ENCODE data around the gene ZNF430.
"Not testable (repeated sequence)": the region's sequence is repeated elsewhere in the genome, so short reads cannot be mapped to it uniquely, and the experiment has no call there.

The ZNF430 gene

DNA sequence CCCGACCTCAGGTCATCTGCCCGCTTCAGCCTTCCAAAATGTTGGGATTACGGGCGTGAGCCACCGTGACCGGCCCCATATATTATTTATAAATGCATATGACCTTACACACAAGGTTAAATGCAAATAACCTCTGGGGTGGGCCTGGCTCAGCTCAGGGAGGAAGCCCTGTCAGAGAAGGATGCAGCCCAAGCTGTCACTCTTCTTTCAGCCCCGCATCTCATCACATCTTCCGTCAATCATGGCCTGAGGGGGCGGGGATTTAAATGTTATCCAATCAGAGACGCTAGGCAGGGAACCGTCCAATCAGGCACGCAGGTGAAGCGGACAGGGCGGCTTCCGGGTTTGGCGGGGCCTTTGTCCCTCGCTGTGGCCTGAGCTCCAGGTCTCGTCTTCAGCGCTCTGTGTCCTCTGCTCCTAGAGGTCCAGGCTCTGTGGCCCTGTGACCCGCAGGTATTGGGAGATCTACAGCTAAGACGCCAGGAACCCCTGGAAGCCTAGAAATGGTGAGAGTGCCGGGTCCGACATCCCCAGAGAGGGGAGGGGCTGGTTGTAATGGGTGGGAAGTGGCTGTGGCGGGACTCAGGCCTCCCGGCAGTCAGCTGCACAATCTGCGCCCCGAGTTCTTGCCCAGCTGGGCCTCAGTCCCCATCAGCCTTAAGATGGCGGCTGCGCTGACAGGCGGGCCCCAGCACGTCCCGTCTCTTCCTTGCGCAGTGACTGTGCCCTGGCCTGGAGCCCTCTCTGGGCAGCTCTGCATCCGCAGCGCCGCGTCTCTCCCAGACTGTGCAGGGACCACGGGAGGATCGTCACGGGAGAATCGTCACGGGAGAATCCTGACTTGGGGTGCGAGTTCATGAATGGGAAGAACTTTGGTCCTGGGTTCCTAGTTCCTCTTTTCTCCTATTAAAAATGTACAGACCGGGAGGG is at the start of gene ZNF430:
Gene ZNF430, plus strand, starts transcription at position 360 of the 930 bp plus-strand sequence. Its CDS starts 144 bp downstream, at position 504.
- DNase-seq, result peak; percentile 90 to 91

DNA sequence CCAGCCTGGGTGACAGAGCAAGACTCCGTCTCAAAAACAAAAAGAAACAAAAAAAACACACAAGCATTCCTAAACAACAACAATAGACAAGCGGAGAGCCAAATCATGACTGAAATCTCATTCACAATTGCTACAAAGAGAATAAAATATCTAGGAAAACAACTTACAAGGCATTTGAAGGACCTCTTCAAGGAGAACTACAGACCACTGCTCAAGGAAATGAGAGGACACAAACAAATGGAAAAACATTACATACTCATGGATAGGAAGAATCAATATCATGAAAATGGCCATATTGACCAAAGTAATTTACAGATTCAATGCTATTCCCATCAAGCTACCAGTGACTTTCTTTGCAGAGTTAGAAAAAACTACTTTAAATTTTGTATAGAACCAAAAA is 27.7 kb upstream of the ZNF430 start:
- DNase-seq, result not testable (repeated sequence)

DNA sequence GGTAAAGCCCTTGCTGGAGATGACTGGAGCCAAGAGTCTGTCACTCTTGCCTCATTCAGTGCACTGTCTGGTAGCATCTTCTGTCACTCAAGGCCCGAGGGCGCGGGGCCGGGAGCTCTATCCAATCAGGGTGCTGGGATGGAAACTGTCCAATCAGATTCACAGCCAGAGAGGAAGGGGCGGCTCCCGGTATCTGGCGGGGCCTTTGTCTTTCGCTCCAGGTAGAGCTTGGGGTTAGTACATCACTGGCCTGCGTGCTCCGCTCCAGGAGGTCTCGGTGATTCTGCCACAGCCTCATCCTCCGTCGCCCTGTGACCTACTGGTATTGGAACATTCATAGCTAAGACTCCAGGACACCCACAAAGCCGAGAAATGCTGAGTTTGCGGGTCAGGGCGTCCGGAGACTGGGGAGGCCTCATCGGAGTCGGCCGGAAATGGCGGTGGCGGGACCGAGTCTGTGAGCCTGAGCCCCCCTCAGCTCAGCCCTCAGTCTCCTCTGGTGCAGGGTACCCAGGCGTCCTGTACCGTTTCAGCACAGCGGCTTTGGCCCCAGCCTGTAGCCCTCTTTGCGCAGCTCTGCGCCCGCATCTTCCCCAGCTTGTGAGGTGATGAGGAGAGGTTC is 20.6 kb upstream of the ZNF430 start:
- peak; percentile 75 to 80 for DNase-seq

DNA sequence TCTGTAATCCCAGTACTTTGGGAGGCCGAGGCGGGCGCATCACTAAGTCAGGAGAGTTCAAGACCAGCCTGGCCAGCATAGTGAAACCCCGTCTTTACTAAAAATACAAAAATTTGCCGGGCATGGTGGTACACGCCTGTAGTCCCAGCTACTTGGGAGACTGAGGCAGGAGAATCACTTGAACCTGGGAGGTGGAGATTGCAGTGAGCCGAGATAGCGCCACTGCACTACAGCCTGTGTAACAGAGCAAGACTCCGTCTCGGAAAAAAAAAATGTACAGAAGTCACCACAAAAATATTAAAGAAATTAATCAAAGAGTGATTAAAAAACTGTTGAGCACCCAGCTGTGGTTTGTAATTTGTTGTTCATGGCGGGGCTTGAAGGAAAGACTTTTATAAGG is 781 bp downstream of the ZNF430 start:
- DNase-seq, result not testable (repeated sequence)

DNA sequence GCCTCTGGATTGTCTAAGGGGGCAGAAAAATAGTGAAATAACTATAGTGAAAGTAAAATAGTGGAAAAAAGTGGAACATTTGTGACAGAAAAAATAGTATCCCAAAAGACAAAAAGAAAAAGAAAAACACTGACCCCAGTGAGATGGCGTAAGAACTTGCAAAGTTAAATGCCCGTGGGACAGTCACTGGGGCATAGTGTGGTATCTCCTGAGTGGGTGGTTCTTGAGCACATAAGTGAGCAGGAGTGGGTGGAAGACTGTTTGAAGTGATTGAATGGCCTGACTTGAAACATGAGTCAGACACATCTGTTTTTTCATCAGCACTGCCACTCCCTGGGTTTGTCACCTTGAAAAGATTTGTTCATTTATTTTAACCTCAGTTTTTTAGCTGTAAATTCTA is 2.5 kb downstream of the ZNF430 start:
- peak; percentile 13 to 26 for DNase-seq

DNA sequence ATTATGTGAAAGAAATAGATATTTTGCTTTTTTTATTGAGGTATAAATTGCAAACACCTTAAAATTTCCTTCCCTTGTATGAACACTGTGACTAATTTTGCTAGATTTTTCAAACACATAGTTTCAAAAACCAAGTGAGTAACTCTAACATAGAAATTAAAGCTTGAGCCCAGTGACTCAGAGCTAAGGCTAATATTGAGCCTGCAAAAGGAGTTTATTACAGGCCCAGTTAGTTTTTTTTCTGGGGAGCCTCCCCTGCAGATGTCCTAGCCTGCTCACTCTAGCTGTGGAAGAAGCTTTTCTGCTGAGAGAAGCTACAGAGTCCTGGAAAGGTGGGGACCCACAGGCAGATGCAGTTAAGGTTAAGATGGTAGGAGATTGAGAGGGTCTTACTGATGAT is 3.4 kb downstream of the ZNF430 start:
- no peak for DNase-seq

DNA sequence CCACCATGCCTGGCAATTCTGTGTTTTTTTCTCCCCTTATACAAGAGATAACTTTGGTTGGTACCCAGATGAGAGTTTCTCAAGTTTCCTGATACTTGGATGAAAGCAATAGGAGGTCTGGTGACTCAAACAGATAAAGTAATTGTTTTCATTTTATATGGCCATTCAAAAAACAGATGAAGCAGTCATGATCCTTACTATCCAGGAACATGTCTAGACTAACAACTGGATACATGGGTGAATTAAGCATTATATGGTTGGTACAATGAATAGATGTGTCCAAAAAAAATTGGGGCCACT is 8.5 kb downstream of the ZNF430 start:
- DNase-seq, result no peak

DNA sequence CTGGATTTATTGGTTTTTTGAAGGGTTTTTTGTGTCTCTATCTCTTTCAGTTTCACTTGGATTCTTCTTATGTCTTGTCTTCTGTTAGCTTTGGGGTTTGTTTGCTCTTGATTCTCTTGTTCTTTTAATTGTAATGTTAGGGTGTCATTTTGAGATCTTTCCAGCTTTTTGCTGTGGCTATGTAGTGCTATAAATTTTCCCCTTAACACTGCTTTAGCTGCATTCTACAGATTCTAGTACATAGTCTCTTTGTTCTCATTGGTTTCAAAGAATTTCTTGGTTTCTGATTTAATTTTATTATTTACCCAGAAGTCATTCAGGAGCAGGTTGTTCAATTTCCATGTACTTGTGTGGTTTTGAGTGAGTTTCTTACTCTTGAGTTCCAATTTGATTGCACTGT is 24.6 kb downstream of the ZNF430 start:
- DNase-seq, result no peak

DNA sequence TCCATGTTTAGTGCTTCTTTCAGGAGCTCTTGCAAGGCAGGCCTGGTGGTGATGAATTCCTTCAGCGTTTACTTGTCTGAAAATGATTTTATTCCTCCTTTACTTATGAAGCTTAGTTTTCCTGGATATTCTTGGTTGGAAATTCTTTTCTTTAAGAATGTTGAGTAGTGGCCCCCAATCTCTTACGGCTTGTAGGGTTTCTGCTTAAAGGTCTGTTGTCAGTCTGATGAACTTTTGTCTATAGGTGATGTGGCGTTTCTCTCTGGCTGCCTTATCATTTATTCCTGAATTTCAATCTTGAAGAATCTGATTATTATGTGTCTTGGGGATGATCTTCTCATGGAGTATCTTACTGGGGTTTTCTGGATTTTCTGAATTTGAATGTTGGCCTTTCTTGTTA is 26.0 kb downstream of the ZNF430 start:
- no peak for DNase-seq

DNA sequence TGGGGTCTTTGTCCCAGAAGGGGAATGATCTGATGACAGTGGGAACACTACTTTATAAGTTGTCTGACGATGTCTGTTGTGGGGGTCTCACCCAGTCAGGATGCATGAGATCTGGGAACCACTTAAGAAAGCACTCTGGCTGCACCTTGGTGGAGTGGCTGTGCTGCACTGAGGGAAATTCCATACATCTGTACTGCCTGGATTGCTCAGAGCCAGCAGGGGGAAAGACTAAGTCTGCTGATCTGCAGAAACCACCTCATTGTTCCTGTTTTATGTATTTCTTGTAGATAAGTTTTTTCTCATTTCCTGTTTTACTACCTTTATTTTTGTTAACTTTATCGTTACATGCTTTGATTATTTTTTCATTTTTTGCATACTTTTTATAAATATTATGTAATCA is 27.3 kb downstream of the ZNF430 start:
- DNase-seq, result no peak

DNA sequence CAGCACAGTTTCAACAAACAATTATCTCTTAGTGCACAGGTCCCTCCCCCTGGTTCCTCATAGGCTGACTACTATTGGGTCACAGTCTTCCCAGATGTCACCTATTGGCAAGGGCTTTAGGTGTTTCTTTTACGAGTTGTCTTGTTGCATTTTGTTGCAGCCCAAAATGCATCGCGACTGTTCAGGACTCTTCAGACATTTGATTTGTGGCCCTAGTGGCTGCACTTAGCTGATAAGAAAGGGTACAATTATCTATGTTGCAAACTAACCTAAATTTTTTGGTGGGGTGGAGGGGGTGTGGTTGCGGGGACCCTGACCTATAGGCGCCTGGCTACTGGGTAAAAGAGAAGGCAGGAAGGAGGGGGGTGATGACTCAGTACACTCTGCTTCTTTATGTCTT is 32.4 kb downstream of the ZNF430 start:
- no peak for DNase-seq

DNA sequence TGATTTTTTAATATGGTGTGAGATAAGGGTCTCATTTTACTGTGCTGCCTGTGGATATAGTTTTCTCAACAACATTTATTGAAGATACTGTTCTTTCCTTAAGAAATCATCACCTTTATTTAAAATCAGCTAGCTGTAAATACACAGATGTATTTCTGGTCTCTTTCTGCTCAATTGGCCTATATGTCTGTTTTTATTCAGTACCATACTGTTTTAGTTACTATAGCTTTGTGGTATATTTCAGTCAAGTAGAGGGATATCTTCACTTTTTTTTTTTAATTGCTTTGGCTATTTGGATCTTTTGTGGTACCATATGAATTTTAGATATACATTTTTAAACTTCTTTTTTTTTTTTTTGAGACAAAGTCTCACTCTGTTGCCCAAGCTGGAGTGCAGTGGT is 44.9 kb downstream of the ZNF430 start:
- no peak for DNase-seq

DNA sequence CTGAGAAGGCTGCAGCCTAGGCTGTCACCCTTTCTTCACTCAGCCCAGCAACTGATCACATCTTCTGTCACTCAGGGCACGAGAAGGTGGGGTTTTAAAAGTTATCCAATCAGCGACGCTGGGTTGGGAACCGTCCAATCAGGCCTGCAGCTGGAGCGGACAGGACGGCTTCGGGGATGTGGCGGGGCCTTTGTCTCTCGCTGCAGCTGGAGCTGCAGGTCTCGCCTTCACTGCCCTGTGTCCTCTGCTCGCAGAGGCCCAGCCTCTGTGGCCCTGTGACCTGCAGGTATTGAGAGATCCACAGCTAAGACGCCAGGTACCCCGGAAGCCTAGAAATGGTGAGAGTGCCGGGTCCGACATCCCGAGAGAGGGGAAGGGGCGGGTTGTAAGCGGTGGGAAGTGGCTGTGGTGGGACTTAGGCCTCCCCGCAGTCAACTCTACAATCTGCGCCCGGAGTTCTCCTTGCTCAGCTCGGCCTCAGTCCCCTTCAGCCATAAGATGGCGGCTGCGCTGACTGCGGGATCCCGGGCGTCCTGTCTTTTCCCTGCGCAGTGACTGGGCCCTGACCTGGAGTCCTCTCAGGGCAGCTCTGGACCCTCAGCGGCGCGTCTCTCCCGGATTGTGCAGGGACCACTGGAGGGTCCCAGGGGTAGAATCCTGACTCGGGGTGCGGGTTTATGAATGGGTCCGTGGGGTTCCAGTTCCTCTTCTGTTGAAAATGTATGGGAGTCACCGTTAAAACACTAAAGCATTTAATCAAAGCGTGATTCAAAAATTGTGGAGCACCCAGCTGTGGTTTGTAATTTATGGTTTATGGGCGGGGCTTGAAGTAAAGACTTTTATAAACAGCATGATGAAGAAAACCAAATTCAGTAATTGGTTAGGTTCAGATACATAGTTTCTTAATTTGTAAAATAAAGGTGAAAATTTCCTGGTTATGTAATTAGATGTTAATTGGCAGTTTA is 61.8 kb downstream of the ZNF430 start, which contains the start of gene ZNF714:
Gene ZNF714, plus strand, starts transcription at position 193 of the 965 bp plus-strand sequence. CDS start 16,066 bp downstream, outside the sequence.
- peak; percentile 72 to 73 for DNase-seq

DNA sequence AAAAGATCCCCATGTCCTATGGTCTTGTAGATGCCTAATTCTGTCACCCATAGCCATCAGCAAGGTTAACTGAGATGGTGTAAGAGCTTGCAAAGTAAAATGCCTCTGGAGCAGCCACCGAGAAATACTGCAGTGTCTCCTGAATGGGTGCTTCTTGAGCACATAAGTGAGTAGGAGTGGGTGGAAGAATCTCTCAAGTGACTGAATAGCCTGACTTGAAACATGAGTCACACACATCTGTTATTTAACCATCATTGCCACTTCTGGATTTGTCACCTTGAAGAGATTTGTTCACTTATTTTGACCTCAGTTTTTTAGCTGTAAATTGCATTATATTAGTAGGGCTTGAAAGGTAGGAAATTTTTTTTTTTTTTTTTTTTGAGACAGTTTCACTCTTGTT is 63.9 kb downstream of the ZNF430 start:
- DNase-seq, result no peak

DNA sequence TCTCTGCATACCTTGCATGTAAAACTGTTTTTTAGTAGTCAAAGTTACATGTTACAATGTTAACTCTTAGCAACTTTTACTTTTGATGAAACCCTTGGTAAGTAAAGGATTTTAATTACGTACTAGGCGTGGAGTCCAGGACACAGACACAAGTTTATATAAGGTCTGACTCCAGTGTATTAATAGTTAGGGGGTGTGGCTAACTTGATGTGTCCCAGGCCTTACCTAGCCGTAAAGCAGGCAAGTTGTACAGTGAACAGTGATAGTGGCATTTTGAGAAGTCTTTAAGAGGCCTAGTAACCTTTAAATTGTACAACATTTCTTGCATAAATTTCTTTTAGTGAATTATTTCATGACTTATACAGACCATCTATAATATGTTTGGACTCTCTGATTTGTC is 67.4 kb downstream of the ZNF430 start:
- no peak for DNase-seq

DNA sequence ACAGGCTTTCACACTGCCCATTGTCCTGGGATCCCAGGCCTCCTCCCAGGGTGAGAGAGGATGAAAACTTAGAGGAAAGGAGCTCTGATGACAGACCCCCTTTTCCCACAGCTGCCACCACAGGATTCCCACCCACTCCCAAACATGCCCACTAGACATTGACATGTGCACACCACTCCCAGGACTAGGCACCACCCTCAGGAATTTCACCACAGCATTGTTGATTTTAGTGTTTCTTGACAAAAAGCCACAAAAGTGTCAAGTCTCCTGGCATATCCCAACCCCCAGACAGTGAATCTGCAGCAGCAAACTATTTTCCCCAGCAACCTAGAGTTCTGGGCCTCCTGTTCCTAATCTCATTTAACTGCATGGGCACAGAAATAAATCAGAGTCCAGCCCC is 71.7 kb downstream of the ZNF430 start:
- DNase-seq, result no peak

DNA sequence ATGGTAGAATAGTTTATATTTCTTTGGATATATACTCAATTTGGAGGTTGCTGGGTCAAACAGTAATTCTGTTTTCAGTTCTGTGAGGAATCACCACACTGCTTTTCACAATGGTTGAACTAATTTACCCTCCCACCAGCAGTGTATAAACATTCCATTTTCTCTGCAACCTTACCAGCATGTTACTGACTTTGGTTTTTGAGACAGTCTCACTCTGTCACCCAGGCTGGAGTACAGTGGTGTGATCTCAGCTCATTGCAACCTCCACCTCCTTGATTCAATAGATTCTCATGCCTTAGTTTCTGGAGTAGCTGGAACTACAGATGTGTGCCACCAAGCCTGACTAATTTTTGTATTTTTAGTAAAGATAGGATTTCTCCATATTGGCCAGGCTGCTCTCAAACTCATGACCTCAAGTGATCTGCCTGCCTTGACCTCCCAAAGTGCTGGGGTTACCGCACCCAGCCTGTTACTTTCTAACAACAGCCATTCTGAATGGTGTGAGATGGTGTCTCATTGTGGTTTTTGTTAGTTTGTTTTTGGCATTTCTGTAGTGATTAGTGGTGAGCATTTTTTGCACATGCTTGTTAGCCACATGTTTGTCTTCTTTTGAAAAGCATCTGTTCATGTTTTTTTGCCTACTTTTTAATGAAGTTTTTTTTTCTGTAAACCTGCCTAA is 74.0 kb downstream of the ZNF430 start:
- DNase-seq, result no peak

DNA sequence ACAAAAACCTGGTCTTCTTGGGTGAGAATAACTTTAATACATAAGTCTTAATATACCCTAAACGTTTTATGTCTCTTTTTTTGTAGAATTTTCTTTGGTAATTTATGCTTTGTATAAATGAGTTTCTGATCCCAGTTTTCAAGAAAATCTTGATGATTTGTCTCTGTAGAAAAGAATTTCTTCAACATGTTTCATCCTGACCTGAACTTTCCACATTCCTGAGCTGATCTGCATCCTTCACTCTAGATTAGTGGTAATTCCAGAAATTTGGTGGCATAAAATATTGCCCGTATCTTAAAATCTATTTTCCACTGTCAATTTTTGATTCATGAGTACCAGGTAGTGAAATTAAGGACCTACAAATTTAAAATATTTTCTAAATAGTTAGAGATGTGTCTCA is 77.8 kb downstream of the ZNF430 start:
- no peak for DNase-seq

DNA sequence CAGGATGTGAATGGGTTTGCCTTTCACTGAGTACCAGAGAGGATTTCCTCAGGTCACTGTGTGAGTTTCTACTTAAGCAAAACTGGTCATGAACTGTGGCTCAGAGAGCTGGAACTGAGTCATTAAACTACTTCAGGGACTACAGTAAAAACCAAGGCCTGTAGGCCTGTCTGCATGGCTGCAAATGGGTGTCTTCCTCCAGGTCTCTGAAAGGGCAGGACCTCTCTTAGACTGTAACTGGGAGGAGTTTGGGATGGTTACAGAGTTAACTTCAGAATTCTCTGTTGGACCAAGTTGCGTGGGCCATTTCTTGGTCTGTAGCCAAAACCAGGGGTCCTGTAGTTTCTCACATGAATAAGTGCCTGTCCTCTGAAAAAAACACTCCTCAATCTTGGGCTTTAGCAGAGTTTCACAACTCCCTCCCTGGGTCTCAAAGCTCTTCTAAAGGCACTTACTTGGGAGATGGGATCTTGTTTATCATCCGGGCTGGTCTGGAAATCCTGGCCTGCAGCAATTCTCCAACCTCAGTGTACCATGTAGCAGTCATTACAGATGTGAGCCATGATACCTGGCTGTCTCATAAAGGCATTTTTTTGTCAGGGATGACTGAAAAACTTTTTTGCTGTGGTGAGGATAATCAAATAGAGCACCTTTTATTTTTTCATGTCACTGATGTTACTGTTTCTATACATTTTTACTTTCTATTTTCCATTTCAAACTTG is 81.2 kb downstream of the ZNF430 start:
- DNase-seq, result no peak

DNA sequence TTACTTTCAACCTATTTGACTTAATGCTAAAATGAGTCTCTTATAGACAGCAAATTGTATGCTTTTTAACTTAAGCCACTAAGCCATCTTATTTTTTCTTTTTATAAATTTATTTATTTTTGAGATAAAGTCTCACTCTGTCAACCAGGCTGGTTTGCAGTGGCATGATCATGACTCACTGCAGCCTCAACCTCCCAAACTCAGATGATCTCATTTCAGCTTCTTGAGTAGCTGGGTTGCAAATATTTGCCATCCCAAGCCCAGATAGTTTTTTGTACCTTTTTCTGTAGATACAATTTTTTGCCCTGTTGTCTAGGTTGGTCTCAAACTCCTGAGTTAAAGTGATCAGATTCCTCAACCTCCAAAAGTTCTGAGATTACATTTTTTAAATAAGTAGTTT is 88.7 kb downstream of the ZNF430 start:
- no peak for DNase-seq

All from activated CD4-positive, alpha-beta T cell treated with anti-CD3 and anti-CD28 coated beads, Interleukin-2, amount 50 U/mL, for 4 hours (primary cell).